K562 (cell line): Measurements from ENCODE around the gene LCTL. TPM values are rescaled to one million over a fixed set of nuclear protein-coding genes. Genes with fewer than 3 reads are reported as not detected.

Experiments used
- ARID1B ChIP-seq: fragments of 450-650 bp; IDR thresholded peaks from 2 replicates; pipeline ENCODE4 v1.6.1; 2016; ENCODE audit warnings: antibody characterized with exemption, mild to moderate bottlenecking, inconsistent platforms
- ATF4 ChIP-seq: fragments of 450-650 bp; formaldehyde crosslinking; IDR thresholded peaks from 2 replicates; pipeline ENCODE4 v1.4.0; 2022; ENCODE audit warnings: mild to moderate bottlenecking, moderate library complexity
- CHCHD3 ChIP-seq: fragments of 250-450 bp; sonication (Bioruptor Pico); IDR thresholded peaks from 2 replicates; pipeline ENCODE4 v2.1.2; 2022; ENCODE audit warnings: mild to moderate bottlenecking
- GABPB1 ChIP-seq: sonication (generic); formaldehyde crosslinking; IDR thresholded peaks from 2 replicates; pipeline ENCODE4 v1.8.0; 2022; ENCODE audit warnings: mild to moderate bottlenecking, missing genetic modification reagents
- HDAC2 ChIP-seq: fragments of 450-650 bp; IDR thresholded peaks from 2 replicates; pipeline ENCODE4 v1.6.1; 2016; ENCODE audit warnings: mild to moderate bottlenecking
- HNRNPUL1 ChIP-seq: fragments of 200-400 bp; formaldehyde crosslinking; IDR thresholded peaks from 2 replicates; pipeline ENCODE4 v1.6.1; 2017; ENCODE audit warnings: low read length
- KLF16 ChIP-seq: IDR thresholded peaks from 2 replicates; pipeline ENCODE4 v1.6.1; 2016; ENCODE audit warnings: antibody characterized with exemption
- MBD2 ChIP-seq: sonication (generic); IDR thresholded peaks from 2 replicates; pipeline ENCODE4 v1.6.1; 2016; ENCODE audit warnings: low read depth, borderline replicate concordance
- MTA2 ChIP-seq: fragments of 450-650 bp; IDR thresholded peaks from 2 replicates; pipeline ENCODE4 v1.6.1; 2016; ENCODE audit warnings: low read depth
- MXI1 ChIP-seq: IDR thresholded peaks from 2 replicates; pipeline ENCODE4 v1.6.1; 2011; ENCODE audit warnings: low read depth, mild to moderate bottlenecking, improper control_type of control experiment, low read length
- NR1H2 ChIP-seq: sonication (generic); formaldehyde crosslinking; IDR thresholded peaks from 2 replicates; pipeline ENCODE4 v1.4.0; 2020; ENCODE audit warnings: mild to moderate bottlenecking, missing genetic modification reagents
- NR2C2 ChIP-seq, 2 experiments: fragments of 200-800 bp in 1 of 2; sonication (Bioruptor generic) in 1 of 2; sonication (generic) in 1 of 2; formaldehyde crosslinking in 1 of 2; IDR thresholded peaks; 2 replicates each; pipeline versions ENCODE4 v1.6.1 to v1.8.0; 2016 to 2022; ENCODE audit warnings: mild to moderate bottlenecking in 1 of 2, missing compliant biosample characterization in 1 of 2, missing genetic modification characterization in 1 of 2, missing genetic modification reagents in 1 of 2
- PHB2 ChIP-seq: fragments of 450-650 bp; IDR thresholded peaks from 2 replicates; pipeline ENCODE4 v1.6.1; 2017; ENCODE audit warnings: low read depth
- PKNOX1 ChIP-seq: fragments of 450-650 bp; IDR thresholded peaks from 2 replicates; pipeline ENCODE4 v1.6.1; 2016
- POLR2AphosphoS5 ChIP-seq: IDR thresholded peaks from 2 replicates; pipeline ENCODE4 v1.6.1; 2011; ENCODE audit warnings: mild to moderate bottlenecking, low read depth, low read length, moderate library complexity; ENCODE audit not compliant: control insufficient read depth, insufficient read depth
- PTRF ChIP-seq: fragments of 450-650 bp; IDR thresholded peaks from 2 replicates; pipeline ENCODE4 v1.6.1; 2016; ENCODE audit warnings: mild to moderate bottlenecking, missing genetic modification characterization, missing compliant biosample characterization
- RBBP5 ChIP-seq: fragments of 200-600 bp; sonication (generic); IDR thresholded peaks from 2 replicates; pipeline ENCODE4 v1.6.1; 2012; ENCODE audit warnings: borderline replicate concordance, mild to moderate bottlenecking, low read length, control low read depth, inconsistent platforms; ENCODE audit not compliant: insufficient read depth, poor library complexity, severe bottlenecking
- RCOR1 ChIP-seq, 2 experiments: IDR thresholded peaks; 2 replicates each; pipeline ENCODE4 v1.6.1; 2012; ENCODE audit warnings: low read depth in 2 of 2, low read length in 2 of 2, borderline replicate concordance in 1 of 2, improper control_type of control experiment in 1 of 2
- TARDBP ChIP-seq: fragments of 450-650 bp; IDR thresholded peaks from 2 replicates; pipeline ENCODE4 v1.6.1; 2016
- ZC3H4 ChIP-seq: sonication (generic); formaldehyde crosslinking; IDR thresholded peaks from 2 replicates; pipeline ENCODE4 v1.9.0; 2021; ENCODE audit warnings: missing genetic modification reagents, borderline replicate concordance
- ZNF232 ChIP-seq: sonication (generic); formaldehyde crosslinking; IDR thresholded peaks from 2 replicates; pipeline ENCODE4 v1.8.0; 2022; ENCODE audit warnings: mild to moderate bottlenecking, missing genetic modification reagents
- ZNF354B ChIP-seq: fragments of 250-450 bp; sonication (Bioruptor Pico); IDR thresholded peaks from 2 replicates; pipeline ENCODE4 v1.4.0; 2020
- ZNF384 ChIP-seq: IDR thresholded peaks from 2 replicates; pipeline ENCODE4 v1.6.1; 2012; ENCODE audit warnings: low read depth, low read length, improper control_type of control experiment
- ZNF518B ChIP-seq: fragments of 250-450 bp; sonication (Bioruptor Pico); IDR thresholded peaks from 2 replicates; pipeline ENCODE4 v1.5.0; 2021; ENCODE audit warnings: mild to moderate bottlenecking, moderate library complexity
- ZNF644 ChIP-seq: fragments of 200-800 bp; sonication (Bioruptor generic); IDR thresholded peaks from 2 replicates; pipeline ENCODE4 v1.6.1; 2016; ENCODE audit warnings: low read depth, missing genetic modification characterization, missing compliant biosample characterization
- polyA plus RNA-seq, 8 experiments: library from polyadenylated mRNA; depleted of rRNA in 4 of 8; stranded (reverse) in 5 of 8; unstranded in 3 of 8; fragments of >200 nt; fragmentation: Nextera tagmentation in 2 of 8; fragmentation: Illumina TruSeq in 1 of 8; extraction: Ambion mirVana in 2 of 8; extraction: Trizol in 1 of 8; gene quantifications; 2 replicates each; pipeline versions ENCODE4 v1.2.1 to v1.2.3, GENCODE V29; 2011 to 2014; ENCODE audit warnings: inconsistent platforms in 1 of 8, missing spikeins in 1 of 8
- total RNA-seq, 7 experiments: library from RNA; depleted of rRNA in 6 of 7; stranded (reverse); fragments of >200 nt in 6 of 7; fragmentation: Illumina TruSeq in 2 of 7; extraction: Trizol in 2 of 7; gene quantifications; 2 replicates each; pipeline versions ENCODE4 v1.2.1 to v1.2.3, GENCODE V29; 2011 to 2021; ENCODE audit warnings: low replicate concordance in 1 of 7

LCTL gene
- total and polyA plus RNA-seq, 9 of the 15 experiments (the other 6 are each of a cell fraction or from before 2014, with no cell fraction given): 0.08 to 0.31 (median 0.17) TPM; not detected in 6

- TF ChIP-seq ZNF232 (CRISPR knock-in tag) (no peak), GABPB1 (no peak), POLR2AphosphoS5 (no peak), RBBP5 (no peak), ZNF354B (CRISPR knock-in tag) (no peak), MTA2 (no peak), PKNOX1 (peak; percentile 10; the same call in 1 of the 2 replicates), HDAC2 (peak; percentile 35; the same call in 1 of the 2 replicates), ZNF644 (tag) (no peak), RCOR1 (IDR thresholded peaks at IDR 0.05; ENCODE audit: borderline replicate concordance in 1 of 2, low read depth in 2 of 2, low read length in 2 of 2) (peak in 1 of 2 experiments; percentile 57; a peak in 1 of 4 replicates), ZNF384 (0 out of 2 replicates have a peak, but pooled peaks have one; percentile 26), TARDBP (no peak), KLF16 (0 out of 2 replicates have a peak, but pooled peaks have one; percentile 10), NR1H2 (CRISPR knock-in tag) (no peak), ZNF518B (CRISPR knock-in tag) (no peak), ATF4 (no peak), CHCHD3 (CRISPR knock-in tag) (no peak), ARID1B (peak; percentile 77), HNRNPUL1 (no peak), ZC3H4 (CRISPR knock-in tag) (no peak), PHB2 (no peak), MXI1 (no peak), PTRF (no peak), MBD2 (no peak), NR2C2 (CRISPR knock-in tag; IDR thresholded peaks at IDR 0.05) (no peak), NR2C2 (tag; IDR thresholded peaks at IDR 0.05) (no peak)
Measured at GRCh38 chr15:66592505-66593218, 26.9 kb upstream of the LCTL start (continued).
